Right cardiac atrium (tissue), 5 donors: Measurements from ENCODE around the gene OR11G2. TPM values are rescaled to one million over a fixed set of nuclear protein-coding genes. Genes with fewer than 3 reads are reported as not detected.
"Not testable (repeated sequence)": the region's sequence is repeated elsewhere in the genome, so short reads cannot be mapped to it uniquely, and the experiment has no call there.

Source experiments
- ATAC-seq, 2 donors: fragments of 200-7000 bp; cut with Tn5 transposase; one replicate each; pipeline versions ENCODE4 v1.8.0 to v1.9.1; 2020; ENCODE audit warnings: moderate library complexity in 2 of 2, mild to moderate bottlenecking in 1 of 2
- DNase-seq, 3 donors: peaks; one replicate each; pipeline ENCODE4 v3.0.0-alpha.2; 2020
- H3K27ac ChIP-seq: one replicate; pipeline ENCODE4 v1.5.1; 2013; ENCODE audit warnings: mild to moderate bottlenecking, low read length, control low read depth, moderate library complexity
- H3K27me3 ChIP-seq: one replicate; pipeline ENCODE4 v1.6.1; 2013; ENCODE audit not compliant: control insufficient read depth, insufficient read depth
- H3K4me1 ChIP-seq: one replicate; pipeline ENCODE4 v1.6.1; 2013; ENCODE audit warnings: low read length; ENCODE audit not compliant: control insufficient read depth, insufficient read depth
- H3K4me3 ChIP-seq: one replicate; pipeline ENCODE4 v1.5.1; 2013; ENCODE audit warnings: low read length, control low read depth
- H3K9me3 ChIP-seq: one replicate; pipeline ENCODE4 v1.6.1; 2013; ENCODE audit warnings: low read length; ENCODE audit not compliant: control insufficient read depth
- WGBS: extraction: QIAGEN DNeasy Blood & Tissue Kit; methylation state at CpG from one replicate; pipeline ENCODE4 v1.1.7; 2013; 5-methylcytosine and 5-hydroxymethylcytosine counted together
- intact Hi-C, 4 donors: fragments of 100-400 bp; cut with DNase I; formaldehyde crosslinking; loops; one replicate each; pipeline versions ENCODE4 v1.11.0 to v1.14.0; 2022 to 2023
- long read RNA-seq, 4 donors: library from polyadenylated mRNA; unstranded; transcript quantifications; one replicate each; pipeline ENCODE4 v2.0.0, GENCODE V29; 2020 to 2021
- polyA plus RNA-seq: library from polyadenylated mRNA; stranded (reverse); fragments of 200-250 nt; gene quantifications from one replicate; pipeline ENCODE4 v1.2.3, GENCODE V29; 2013
- total RNA-seq, 4 donors: library from RNA; stranded (reverse); fragmentation: NEBNext Ultra II Directional; extraction: Animal tissue kit (Norgen Biotek cat#: 25700); gene quantifications; one replicate each; pipeline ENCODE4 v1.2.1, GENCODE V29; 2021
- donor health status: healthy with polysubstance abuse.
- donor health status: DM: no; HTN: yes; CAD: no.
- donor health status: DM: no; HTN: no; CAD: no.
- donor health status: DM: no; HTN: yes; CAD: no; lungs with severe emphysema.
- donor health status: DM: yes; HTN: yes; CAD: no.

OR11G2 gene
- total RNA-seq (not detected), polyA plus RNA-seq (not detected)
- long read RNA-seq, donor 1, result 0 reads
- long read RNA-seq, donor 2, result 0 reads
- long read RNA-seq, donor 3, result 0 reads
- long read RNA-seq, donor 4, result 0 reads

- no peak for ATAC-seq
- 47% methylated on average over 1 of the region's 1 CpG for WGBS
- no peak within 1 kb of the TSS for H3K4me3 ChIP-seq
- no peak for DNase-seq
- H3K27ac ChIP-seq, result no peak within 1 kb of the TSS
- H3K4me1 ChIP-seq, result no peaks in the 10 kb centered on the region
- intact Hi-C loops, result no loop called here
- no peaks in the 10 kb centered on the region for H3K27me3 ChIP-seq
- no peaks in the 10 kb centered on the region for H3K9me3 ChIP-seq
Measured at GRCh38 chr14:20190596-20190995, at the start of gene OR11G2. Gene OR11G2 (plus strand): TSS chr14:20190896. CDS start chr14:20197438, 6,542 bp downstream.

- DNase-seq (no peak), ATAC-seq (no peak)
- intact Hi-C loops, result no loop called here
- Histone ChIP-seq H3K4me3 (no peak overlapping the region), H3K27me3 (no peaks in the 10 kb centered on the region), H3K4me1 (no peaks in the 10 kb centered on the region), H3K27ac (no peak overlapping the region), H3K9me3 (no peaks in the 10 kb centered on the region)
- WGBS, result 25% methylated on average over 7 of the region's 7 CpGs
Measured at GRCh38 chr14:20143911-20144310, 46.8 kb upstream of the OR11G2 start.

GRCh38 chr14:20144820-20145219 is 45.9 kb upstream of the OR11G2 start:
- Histone ChIP-seq H3K27me3 (no peaks in the 10 kb centered on the region), H3K4me1 (no peaks in the 10 kb centered on the region), H3K4me3 (no peak overlapping the region), H3K9me3 (no peaks in the 10 kb centered on the region), H3K27ac (no peak overlapping the region)
- intact Hi-C loops, result no loop called here
- ATAC-seq (no peak), DNase-seq (no peak)
- WGBS, result 59% methylated on average over 1 of the region's 1 CpG

GRCh38 chr14:20164462-20164861 is 26.2 kb upstream of the OR11G2 start:
- Histone ChIP-seq H3K27me3 (no peaks in the 10 kb centered on the region), H3K4me3 (no peak overlapping the region), H3K27ac (no peak overlapping the region), H3K9me3 (no peaks in the 10 kb centered on the region), H3K4me1 (no peaks in the 10 kb centered on the region)
- intact Hi-C loops, result no loop called here
- DNase-seq (no peak), ATAC-seq (no peak)

GRCh38 chr14:20167091-20167490 is 23.6 kb upstream of the OR11G2 start:
- no peak for DNase-seq
- Histone ChIP-seq H3K4me1 (no peaks in the 10 kb centered on the region), H3K27me3 (no peaks in the 10 kb centered on the region), H3K9me3 (no peaks in the 10 kb centered on the region), H3K27ac (no peak overlapping the region), H3K4me3 (no peak overlapping the region)
- intact Hi-C loops, result no loop called here
- ATAC-seq, result no peak

- H3K4me3 ChIP-seq, DNase-seq, H3K4me1 ChIP-seq, H3K27ac ChIP-seq, ATAC-seq, H3K9me3 ChIP-seq, H3K27me3 ChIP-seq, intact Hi-C loops: not testable (repeated sequence)
Measured at GRCh38 chr14:20169852-20170251, 20.8 kb upstream of the OR11G2 start.

- H3K4me3 ChIP-seq, ATAC-seq, H3K4me1 ChIP-seq, DNase-seq, H3K9me3 ChIP-seq, H3K27me3 ChIP-seq, H3K27ac ChIP-seq, intact Hi-C loops: not testable (repeated sequence)
Measured at GRCh38 chr14:20174205-20174604, 16.5 kb upstream of the OR11G2 start.

GRCh38 chr14:20176330-20176729 is 14.4 kb upstream of the OR11G2 start:
- intact Hi-C loops, result no loop called here
- no peak for ATAC-seq
- no peak overlapping the region for H3K27ac ChIP-seq
- no peak for DNase-seq
- H3K27me3 ChIP-seq, result no peaks in the 10 kb centered on the region
- H3K9me3 ChIP-seq, result no peaks in the 10 kb centered on the region
- no peaks in the 10 kb centered on the region for H3K4me1 ChIP-seq
- WGBS, result 47% methylated on average over 6 of the region's 6 CpGs
- no peak overlapping the region for H3K4me3 ChIP-seq

- intact Hi-C loops, result no loop called here
- H3K27me3 ChIP-seq, result no peaks in the 10 kb centered on the region
- no peak overlapping the region for H3K27ac ChIP-seq
- ATAC-seq, result no peak
- H3K4me1 ChIP-seq, result no peaks in the 10 kb centered on the region
- H3K9me3 ChIP-seq, result no peaks in the 10 kb centered on the region
- H3K4me3 ChIP-seq, result no peak overlapping the region
- no peak for DNase-seq
- WGBS, result 81% methylated on average over 7 of the region's 7 CpGs
Measured at GRCh38 chr14:20177433-20177974, 13.2 kb upstream of the OR11G2 start.

- intact Hi-C loops, result no loop called here
- H3K27me3 ChIP-seq, result no peaks in the 10 kb centered on the region
- 43% methylated on average over 5 of the region's 5 CpGs for WGBS
- no peak overlapping the region for H3K27ac ChIP-seq
- peak; percentile 58 to 76 for ATAC-seq
- H3K4me1 ChIP-seq, result no peaks in the 10 kb centered on the region
- H3K4me3 ChIP-seq, result no peak overlapping the region
- DNase-seq, result peak in 2 of 3 donors; percentile 15 to 24
- no peaks in the 10 kb centered on the region for H3K9me3 ChIP-seq
Measured at GRCh38 chr14:20179218-20179617, 11.5 kb upstream of the OR11G2 start.

GRCh38 chr14:20179880-20180279 is 10.8 kb upstream of the OR11G2 start:
- Histone ChIP-seq H3K4me1 (no peaks in the 10 kb centered on the region), H3K27ac (no peak overlapping the region), H3K9me3 (no peaks in the 10 kb centered on the region), H3K27me3 (no peaks in the 10 kb centered on the region), H3K4me3 (no peak overlapping the region)
- intact Hi-C loops, result no loop called here
- ATAC-seq, result peak; percentile 48 to 62
- DNase-seq, result no peak
- 59% methylated on average over 2 of the region's 2 CpGs for whole genome bisulfite sequencing

GRCh38 chr14:20180486-20180885 is 10.2 kb upstream of the OR11G2 start:
- no peak overlapping the region for H3K4me3 ChIP-seq
- WGBS, result 41% methylated on average over 2 of the region's 2 CpGs
- H3K4me1 ChIP-seq, result no peaks in the 10 kb centered on the region
- ATAC-seq, result no peak
- no peak for DNase-seq
- no peak overlapping the region for H3K27ac ChIP-seq
- H3K27me3 ChIP-seq, result no peaks in the 10 kb centered on the region
- no peaks in the 10 kb centered on the region for H3K9me3 ChIP-seq
- intact Hi-C loops, result no loop called here
